ENCODE measurements around the gene CA5A.
"Not testable (repeated sequence)": the region's sequence is repeated elsewhere in the genome, so short reads cannot be mapped to it uniquely, and the experiment has no call there.

Gene CA5A

GRCh38 chr16:87863327-87863635 lies 73.0 kb downstream of the CA5A start:
- ATAC-seq, DNase-seq, H3K9me3 Mint-ChIP-seq, H3K27ac Mint-ChIP-seq, H3K27me3 Mint-ChIP-seq: not testable (repeated sequence)
- H3K4me1 Mint-ChIP-seq: peaks cover 90% of the 10 kb centered on the region
- H3K4me3 Mint-ChIP-seq: peak overlapping the region; percentile 30 to 99

DNA sequence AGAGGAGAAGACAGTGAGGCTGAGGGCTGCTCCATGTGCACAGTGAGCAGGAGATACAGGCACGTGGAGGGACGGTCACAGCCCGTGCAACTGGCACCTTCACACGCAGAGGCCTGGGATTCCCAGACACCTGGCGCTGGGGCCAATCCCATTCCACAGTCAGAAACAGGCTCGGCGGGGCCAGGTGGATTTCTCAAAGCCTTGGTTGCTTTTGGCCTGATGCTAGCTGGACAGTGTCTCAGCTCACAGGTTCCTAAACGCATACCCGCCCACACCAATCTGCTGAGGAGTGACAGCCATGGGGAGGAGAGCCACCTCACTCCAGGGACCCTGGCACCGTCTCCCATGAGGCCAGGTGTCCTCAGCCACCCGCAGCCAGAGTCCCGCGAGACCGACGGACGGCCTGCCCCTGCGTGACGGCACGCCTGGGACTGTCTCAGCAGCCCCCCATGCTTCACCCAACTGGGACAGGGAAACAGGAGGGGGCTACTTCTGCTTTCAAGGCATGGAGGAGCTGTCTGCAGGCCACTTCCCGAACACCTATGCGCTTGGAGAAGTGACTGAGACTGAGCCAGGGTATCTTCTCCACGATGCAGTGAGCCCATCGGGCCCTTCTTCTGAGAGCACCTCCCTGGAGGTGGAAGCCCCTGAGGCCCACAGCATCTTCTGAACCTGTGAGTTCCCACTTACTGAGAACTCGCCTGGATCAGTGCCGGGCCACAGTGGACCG lies 73.6 kb downstream of the CA5A start:
- not testable (repeated sequence) for H3K27me3 Mint-ChIP-seq, H3K9me3 Mint-ChIP-seq, DNase-seq, ATAC-seq
- Mint-ChIP-seq H3K4me3 (peak overlapping the region; percentile 70 to 99), H3K4me1 (peaks cover 91% of the 10 kb centered on the region), H3K27ac (peak overlapping the region; percentile 65 to 93)

- H3K27me3 Mint-ChIP-seq, H3K9me3 Mint-ChIP-seq, DNase-seq, ATAC-seq: not testable (repeated sequence)
- Mint-ChIP-seq H3K4me3 (peak overlapping the region; percentile 47 to 68), H3K27ac (peak overlapping the region in 1 of 2 donors; percentile 96), H3K4me1 (peaks cover 98% of the 10 kb centered on the region)
Observed at GRCh38 chr16:87861300-87862099, 74.8 kb downstream of the CA5A start.

DNA sequence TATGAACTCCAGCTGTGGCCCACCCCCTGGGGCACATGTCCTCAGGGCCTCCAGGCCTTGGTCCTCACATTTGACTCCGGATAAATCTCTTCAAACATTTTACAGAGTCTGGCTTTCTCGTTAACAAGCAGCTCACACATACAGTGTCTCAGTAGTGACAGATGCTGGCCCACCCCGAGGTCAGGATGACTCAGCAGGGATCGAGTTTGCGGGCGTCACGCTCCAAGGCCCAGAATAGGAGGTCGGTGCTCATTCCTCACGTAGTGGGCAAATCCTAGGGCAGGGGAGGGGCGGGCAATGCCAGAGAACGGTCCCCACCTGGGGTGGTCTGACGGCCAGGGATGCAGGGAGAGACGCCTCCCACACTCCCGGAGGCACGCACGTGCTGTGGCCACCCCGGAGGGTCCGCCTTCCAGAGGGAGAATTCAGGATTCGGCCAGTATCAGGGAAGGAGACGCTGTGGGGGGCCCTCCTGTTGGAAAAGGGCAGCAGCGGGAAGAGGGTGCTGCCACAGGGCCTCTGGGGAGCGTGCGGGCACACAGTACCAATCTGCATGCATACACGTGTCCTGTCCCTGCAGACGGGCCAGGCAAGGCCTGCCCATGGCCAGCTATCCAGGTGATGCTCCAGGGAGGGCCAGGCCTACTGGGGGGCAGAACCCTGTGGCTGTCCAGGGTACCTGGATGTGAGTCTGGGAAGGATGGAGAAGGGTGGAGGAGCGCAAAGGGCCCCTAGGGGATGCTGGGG lies 75.6 kb downstream of the CA5A start:
- ATAC-seq (no peak), DNase-seq (no peak)
- peak overlapping the region; percentile 50 to 68 for H3K4me3 Mint-ChIP-seq
- no peaks in the 10 kb centered on the region for H3K27me3 Mint-ChIP-seq
- no peaks in the 10 kb centered on the region for H3K9me3 Mint-ChIP-seq
- peak overlapping the region; percentile 66 to 96 for H3K27ac Mint-ChIP-seq
- H3K4me1 Mint-ChIP-seq: peaks cover 98% of the 10 kb centered on the region

GRCh38 chr16:87858151-87858993 lies 78.0 kb downstream of the CA5A start:
- H3K27ac Mint-ChIP-seq: peak overlapping the region; percentile 88 to 93
- not testable (repeated sequence) for DNase-seq, H3K27me3 Mint-ChIP-seq, ATAC-seq, H3K9me3 Mint-ChIP-seq
- H3K4me1 Mint-ChIP-seq: peaks cover 99% of the 10 kb centered on the region
- H3K4me3 Mint-ChIP-seq: peak overlapping the region; percentile 81 to 82

DNA sequence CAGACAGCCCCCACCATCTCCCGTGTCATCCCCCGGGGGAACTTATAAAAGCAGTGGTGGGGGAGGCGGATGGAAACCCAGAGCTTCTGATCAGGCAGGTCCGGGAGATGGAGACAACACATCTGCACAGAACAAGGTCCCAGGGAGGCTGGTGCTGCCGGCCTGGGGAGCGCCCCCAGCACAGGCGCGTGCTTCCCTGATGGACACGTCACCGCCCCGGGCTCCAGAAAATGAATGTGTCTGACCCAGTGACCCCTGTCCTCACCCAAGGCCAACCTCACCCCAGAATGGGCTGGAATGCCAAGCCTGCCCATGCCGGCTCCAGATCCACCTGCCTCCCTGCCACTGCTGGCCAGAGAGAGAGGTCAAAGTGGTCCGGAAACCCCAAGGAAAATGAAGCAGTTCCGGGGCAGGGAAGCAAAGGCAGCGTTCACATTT lies 79.5 kb downstream of the CA5A start:
- Mint-ChIP-seq H3K4me3 (peak overlapping the region; percentile 81 to 82), H3K27ac (peak overlapping the region; percentile 88 to 93), H3K4me1 (peaks cover 100% of the 10 kb centered on the region), H3K27me3 (no peaks in the 10 kb centered on the region), H3K9me3 (no peaks in the 10 kb centered on the region)
- DNase-seq: no peak
- ATAC-seq: no peak

DNA sequence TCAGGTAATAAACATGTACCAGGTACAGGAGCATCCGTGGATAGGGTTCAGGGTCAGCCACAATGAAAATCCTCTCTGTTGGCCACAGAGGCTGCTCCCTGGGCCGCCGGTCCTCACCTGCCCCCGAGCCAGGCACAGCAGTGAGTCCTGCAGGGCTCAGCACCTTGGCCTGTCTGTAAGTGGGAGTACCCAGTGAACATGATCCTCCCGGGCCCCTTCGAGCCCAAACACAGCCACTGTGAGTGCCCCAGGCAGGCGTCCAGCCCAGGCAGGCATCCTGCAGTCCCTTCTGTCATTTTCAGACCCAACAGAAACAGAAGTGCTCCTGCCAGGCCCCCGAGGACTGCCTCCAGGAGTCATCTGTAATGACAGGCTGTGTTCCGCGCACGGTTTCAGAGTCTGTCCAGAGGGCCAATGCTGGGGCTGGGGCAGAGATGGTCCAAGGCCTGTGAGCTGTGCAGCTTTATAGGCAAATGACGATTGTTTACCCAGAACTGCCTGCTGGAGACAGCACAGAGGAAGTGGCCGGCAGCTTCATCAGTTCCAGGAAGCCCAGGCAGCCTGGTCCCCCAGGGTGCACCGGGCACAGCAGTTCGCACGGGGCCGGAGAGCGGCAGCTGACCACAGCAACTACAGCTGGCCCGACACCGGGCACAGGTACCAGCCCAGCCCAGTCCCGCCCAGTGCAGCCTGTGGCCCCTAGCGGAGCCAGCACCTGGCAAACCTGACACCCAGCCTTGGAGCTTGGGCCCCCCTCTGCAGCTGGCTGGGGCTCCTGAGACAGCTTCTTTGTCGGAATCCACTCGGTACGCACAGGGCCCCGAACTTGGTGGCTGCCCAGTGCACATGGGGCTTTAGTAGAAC lies 80.2 kb downstream of the CA5A start:
- H3K4me1 Mint-ChIP-seq: peaks cover 97% of the 10 kb centered on the region
- peak in 1 of 2 donors; percentile 59 for DNase-seq
- peak; percentile 65 for ATAC-seq

DNA sequence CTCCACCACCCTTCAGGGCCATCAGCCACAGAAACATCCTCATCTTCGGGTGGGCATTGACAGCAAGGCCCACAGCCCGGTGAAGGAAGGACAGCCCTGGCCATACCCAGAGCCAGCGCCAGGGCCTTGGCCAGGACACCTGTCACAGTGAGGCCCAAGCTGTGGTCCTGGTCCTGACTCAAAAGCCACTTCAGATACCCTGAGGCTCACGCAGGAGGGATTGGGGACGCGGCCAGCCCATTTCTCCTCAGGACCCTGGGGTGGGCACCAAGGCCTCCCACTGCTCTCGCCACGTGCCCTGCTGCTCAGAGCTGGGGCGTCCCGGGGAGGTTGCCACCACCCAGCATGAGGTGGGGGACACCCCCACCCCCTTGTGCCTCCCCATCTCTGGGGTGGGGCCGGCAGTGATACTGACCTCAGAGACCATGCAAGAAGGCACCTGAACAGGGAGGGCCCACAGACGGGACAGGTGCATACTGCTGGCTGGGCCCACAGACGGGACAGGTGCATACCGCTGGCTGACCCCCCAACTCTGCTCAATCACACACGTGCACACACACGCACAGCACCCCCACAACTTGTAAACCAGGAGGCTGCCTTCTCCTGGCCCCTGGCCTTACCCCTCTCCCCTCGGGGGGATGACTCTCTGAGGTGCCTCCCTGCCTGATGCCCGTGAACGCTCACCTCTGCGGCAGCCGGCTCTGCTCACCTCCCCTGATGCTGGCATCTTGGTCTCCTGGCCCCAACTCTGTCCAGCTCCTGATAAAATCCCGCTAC lies 81.2 kb downstream of the CA5A start:
- Mint-ChIP-seq H3K9me3 (no peaks in the 10 kb centered on the region), H3K27ac (peak overlapping the region; percentile 82 to 94), H3K4me1 (peaks cover 97% of the 10 kb centered on the region), H3K4me3 (peak overlapping the region; percentile 81 to 82), H3K27me3 (no peaks in the 10 kb centered on the region)
- ATAC-seq (peak; percentile 1), DNase-seq (no peak)

More for the DNA sequence above, 80.2 kb downstream of the CA5A start:
- Mint-ChIP-seq H3K27me3 (no peaks in the 10 kb centered on the region), H3K27ac (peak overlapping the region; percentile 88 to 94), H3K9me3 (no peaks in the 10 kb centered on the region), H3K4me3 (peak overlapping the region; percentile 81 to 82)

DNA sequence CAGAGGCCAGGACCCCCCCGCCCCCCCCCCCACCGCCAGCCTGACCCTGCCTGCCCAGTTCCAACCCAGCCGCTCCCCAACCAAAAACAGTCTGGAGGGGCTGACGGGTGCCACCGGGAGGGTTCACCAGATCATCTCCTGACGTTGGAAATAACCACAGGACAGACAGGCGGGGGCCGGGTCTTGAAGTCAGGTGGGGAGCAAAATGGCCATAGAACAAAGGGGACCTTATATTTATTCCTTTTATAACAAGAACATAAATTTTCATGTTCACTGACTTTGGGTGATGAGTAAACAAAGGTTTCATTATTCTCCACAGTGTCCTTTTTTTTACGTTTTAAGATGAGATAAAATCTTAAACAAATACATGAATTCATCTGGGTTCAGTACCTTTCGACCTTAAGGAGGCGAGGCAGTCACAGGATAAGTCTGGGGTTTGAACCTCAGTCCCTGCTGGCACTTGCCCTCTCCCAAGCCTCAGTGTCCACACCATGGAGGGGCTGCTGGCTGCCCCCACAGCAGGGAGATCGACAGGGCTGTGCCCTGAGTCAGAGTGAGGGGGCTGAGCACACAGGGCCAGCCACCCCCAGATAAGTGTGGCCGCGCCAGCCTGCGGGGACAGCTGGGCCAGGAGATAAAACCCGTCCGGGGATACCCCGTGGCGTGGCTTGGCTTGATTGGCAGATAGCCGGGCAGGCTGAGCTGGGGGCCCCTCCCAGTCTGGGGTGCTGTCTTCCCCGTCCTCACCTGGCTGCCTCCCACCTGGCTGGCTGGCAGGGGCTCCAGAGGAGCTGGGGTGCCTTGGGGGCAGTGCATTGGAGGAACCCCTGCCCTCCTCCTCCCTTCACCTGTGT lies 82.0 kb downstream of the CA5A start:
- H3K27me3 Mint-ChIP-seq: no peaks in the 10 kb centered on the region
- DNase-seq: peak in 1 of 2 donors; percentile 33
- peak overlapping the region; percentile 82 to 100 for H3K27ac Mint-ChIP-seq
- peaks cover 94% of the 10 kb centered on the region for H3K4me1 Mint-ChIP-seq
- peak overlapping the region; percentile 74 to 82 for H3K4me3 Mint-ChIP-seq
- peak; percentile 4 for ATAC-seq
- H3K9me3 Mint-ChIP-seq: no peaks in the 10 kb centered on the region

GRCh38 chr16:87853411-87854052 lies 82.8 kb downstream of the CA5A start:
- Mint-ChIP-seq H3K27me3 (no peaks in the 10 kb centered on the region), H3K9me3 (no peaks in the 10 kb centered on the region), H3K4me3 (peak overlapping the region; percentile 80 to 81), H3K27ac (peak overlapping the region; percentile 99 to 100), H3K4me1 (peaks cover 92% of the 10 kb centered on the region)
- ATAC-seq (peak; percentile 86), DNase-seq (peak; percentile 93 to 95)

- H3K27me3 Mint-ChIP-seq: no peaks in the 10 kb centered on the region
- no peak overlapping the region for H3K4me3 Mint-ChIP-seq
- no peaks in the 10 kb centered on the region for H3K9me3 Mint-ChIP-seq
- no peak for ATAC-seq
- H3K27ac Mint-ChIP-seq: peak overlapping the region in 1 of 2 donors; percentile 100
- DNase-seq: no peak
- H3K4me1 Mint-ChIP-seq: peaks cover 85% of the 10 kb centered on the region
Observed at GRCh38 chr16:87851601-87852000, 84.7 kb downstream of the CA5A start.

DNA sequence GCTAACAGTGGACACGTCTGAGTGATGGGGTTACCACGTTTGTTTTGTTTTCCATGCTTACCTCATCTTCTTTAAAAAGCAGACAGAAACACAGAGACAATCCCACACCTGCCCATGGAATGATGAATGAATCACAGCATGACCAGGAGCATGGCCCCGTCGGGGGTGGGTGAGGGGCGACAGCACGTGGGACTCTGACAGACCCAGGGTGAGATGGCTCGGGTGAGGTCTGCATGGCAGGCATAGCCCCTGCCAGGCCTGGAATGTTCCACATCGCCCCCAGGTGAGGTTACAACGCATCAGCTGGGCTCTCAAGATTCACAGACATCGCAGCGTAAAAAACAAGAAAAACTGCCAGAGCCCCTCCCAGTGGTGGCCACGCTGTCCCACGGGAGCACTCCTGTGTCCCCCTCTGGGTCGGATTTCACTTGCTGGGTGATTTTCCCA lies 85.2 kb downstream of the CA5A start:
- ATAC-seq (no peak), DNase-seq (no peak)
- peak overlapping the region; percentile 46 to 80 for H3K27ac Mint-ChIP-seq
- H3K27me3 Mint-ChIP-seq: no peaks in the 10 kb centered on the region
- no peak overlapping the region for H3K4me3 Mint-ChIP-seq
- H3K4me1 Mint-ChIP-seq: peaks cover 85% of the 10 kb centered on the region
- H3K9me3 Mint-ChIP-seq: no peaks in the 10 kb centered on the region
